H1 (cell line): ENCODE measurements around the gene CYTH1. TPM values are rescaled to one million over a fixed set of nuclear protein-coding genes. Genes with fewer than 3 reads are reported as not detected.

Source experiments
- KDM4A ChIP-seq: IDR thresholded peaks from one replicate; pipeline ENCODE4 v1.7.1; 2012; ENCODE audit warnings: low read depth, mild to moderate bottlenecking, moderate library complexity, low read length, inconsistent platforms; ENCODE audit not compliant: severe bottlenecking
- polyA plus RNA-seq, 7 experiments: library from polyadenylated mRNA; depleted of rRNA in 3 of 7; stranded (reverse) in 5 of 7; unstranded in 2 of 7; fragments of >200 nt in 5 of 7; fragments of 200-250 nt in 2 of 7; gene quantifications; 1 replicate in 5 of 7; 2 replicates in 1 of 7; 4 replicates in 1 of 7; pipeline versions ENCODE4 v1.2.1 to v1.2.3, GENCODE V29; 2011 to 2013; ENCODE audit warnings: missing spikeins in 2 of 7, mixed read lengths in 2 of 7
- total RNA-seq: library from RNA; stranded (reverse); fragmentation: NEBNext Ultra II Directional; extraction: Animal tissue kit (Norgen Biotek cat#: 25700); gene quantifications from 2 replicates; pipeline ENCODE4 v1.2.1, GENCODE V29; 2021

Gene CYTH1
- total and polyA plus RNA-seq, 2 of the 8 experiments (the other 6 are each of a cell fraction or from before 2014, with no cell fraction given), result 12.8 to 14.8 TPM

DNA sequence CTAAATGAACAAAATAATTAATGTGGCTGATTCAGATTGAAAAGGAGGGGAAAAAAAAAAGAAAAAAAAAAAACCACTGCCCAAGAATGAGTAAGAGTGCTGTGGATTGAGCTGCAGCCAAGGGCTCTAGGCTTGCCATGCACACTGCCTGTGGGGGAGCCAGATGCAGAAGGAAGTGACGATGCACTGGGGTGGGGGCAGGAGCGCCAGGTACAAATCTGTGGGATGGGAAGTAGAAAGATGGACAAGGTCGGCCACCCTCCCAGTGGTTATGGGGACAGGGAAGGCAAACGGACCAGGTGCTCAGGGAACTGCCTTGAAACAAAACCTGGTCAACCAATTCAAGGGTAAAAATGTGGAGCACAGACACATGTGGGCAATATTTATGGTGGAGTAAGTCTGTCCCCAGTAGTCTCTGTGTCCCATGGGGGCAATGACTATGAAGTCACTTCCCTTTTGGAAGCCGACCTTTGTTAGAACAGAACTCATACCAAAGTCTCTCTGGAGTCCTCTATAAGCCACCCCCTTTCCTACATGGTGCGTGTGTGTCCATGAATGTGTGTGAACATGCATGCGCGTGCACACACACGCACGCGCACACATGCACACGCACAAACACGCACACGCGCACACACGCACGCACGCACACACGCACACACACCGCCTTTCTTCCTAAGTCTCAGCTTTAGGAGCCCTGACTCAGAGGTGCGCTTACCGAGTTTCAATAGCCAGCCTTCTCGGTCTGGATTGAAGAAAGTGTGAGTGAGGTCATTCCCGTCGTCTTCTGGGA lies 84.3 kb downstream of the CYTH1 start (continued):
- no peak for TF ChIP-seq KDM4A
